GM19351 (cell line): ENCODE measurements around the gene HK1.

ENCODE experiments used
- ATAC-seq: cut with Tn5 transposase; IDR thresholded peaks from one replicate; pipeline ENCODE4 v1.9.1; 2021; ENCODE audit warnings: mild to moderate bottlenecking, moderate library complexity; ENCODE audit not compliant: unreplicated experiment

Gene HK1

DNA sequence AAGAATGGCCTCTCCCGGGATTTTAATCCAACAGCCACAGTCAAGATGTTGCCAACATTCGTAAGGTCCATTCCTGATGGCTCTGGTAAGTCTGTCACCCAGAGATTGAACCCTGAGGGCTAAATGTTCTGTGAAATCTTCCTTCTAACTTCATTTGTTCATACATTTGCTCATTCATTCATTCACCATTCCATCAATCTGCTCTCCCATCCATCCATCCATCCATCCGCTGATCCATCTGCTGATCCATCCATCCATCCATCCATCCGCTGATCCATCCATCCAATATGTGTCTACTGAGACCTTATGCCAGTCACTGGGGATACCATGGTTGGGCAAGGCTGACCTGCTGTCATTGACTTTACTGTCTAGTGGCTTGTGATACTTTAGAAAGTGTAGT is 65.6 kb downstream of the HK1 start:
- ATAC-seq = no peak

DNA sequence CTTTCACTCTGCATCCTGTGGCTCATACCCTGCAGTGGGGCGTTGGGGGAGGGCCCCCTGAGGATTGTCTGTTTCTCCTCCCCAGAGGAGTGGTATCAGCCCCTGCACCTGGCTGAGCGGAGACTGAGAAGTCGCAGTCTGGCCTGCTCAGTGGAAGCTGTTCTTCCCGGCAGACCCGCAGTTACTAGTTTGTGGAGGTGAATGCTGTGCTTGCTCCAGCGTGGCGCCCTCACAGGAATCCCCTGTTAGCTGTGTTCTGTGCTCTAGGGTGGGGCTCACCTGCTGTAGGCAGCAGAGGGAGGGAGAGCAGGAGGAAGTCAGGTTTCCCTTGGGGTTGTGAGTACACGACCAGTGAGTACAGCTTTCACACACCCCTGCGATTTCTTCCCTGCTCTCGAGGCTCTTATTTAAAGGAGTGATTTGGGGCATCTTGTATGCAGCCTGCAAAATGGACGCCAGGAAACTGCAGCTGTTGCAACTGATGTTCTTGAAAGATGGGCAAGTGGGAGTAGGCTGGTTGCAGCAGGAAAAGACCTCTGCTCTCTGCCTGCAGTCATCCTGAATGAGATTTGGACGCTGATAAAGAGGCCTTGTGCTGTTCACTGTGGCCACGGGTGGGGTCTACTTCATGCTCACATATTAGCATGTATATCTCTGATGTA is 66.4 kb downstream of the HK1 start:
- no peak for ATAC-seq

DNA sequence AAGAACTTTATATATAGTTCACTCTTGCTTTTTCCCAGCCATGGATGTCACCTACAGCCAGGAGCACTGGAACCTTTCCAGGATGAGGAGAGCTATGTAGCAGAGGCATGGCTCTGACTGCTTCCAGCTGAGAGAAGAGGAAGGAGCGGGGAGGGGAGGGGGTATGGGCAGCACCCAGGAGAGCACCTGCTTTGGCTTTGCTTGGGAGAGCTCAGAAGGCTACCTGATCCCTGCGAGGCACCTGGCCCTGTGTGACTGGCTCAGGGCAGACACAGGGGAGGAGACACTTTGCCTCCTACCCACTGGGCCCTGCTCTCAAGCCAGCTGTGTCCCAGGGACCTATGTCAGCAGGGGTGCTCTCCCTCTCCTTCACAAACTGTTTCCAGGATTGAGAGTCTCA is 67.1 kb downstream of the HK1 start:
- ATAC-seq = no peak

DNA sequence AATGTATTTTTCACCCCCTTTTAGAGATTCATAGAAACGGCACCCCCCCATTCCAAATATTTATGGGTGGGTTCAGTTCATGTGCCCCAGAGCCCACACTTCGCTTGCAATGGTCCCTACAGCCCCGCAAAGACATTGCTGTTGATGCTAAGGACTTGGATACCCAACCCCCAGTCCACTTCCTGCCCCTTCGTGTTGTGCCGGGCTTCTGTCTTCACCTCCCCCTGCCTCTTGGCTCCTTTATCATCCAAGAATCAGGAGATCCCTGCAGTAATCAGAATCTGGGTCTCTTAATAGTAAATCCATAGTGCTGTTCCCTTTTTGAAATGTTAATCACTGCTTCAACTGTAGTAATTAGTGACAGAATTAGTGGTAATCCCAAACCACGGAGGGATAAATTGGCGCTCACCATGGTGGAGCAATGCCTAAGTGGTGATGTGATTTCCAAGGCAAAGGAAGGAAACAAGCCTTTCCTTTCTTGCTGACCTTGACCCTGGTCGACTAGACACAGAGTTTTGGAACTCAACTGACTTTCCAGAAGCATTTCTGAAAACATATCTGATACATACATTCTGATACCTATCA is 67.7 kb downstream of the HK1 start:
- ATAC-seq = no peak

DNA sequence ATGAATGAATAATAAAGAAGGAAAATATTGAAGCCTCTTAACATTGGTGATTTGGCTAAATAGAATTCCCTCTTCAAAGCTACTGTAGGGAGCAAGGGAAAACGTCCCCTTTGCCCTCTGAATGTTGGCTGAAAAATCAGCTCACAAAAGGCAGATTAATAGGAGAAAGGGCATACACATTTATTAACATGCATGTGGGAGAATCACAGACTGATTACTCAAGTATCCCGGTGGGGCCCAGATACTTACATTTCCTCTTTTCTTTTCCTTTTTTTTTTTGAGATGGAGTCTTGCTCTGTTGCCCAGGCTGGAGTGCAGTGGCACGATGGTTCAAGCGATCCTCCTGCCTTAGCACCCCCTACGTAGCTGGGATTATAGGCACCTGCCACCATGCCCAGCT is 68.5 kb downstream of the HK1 start:
- no peak for ATAC-seq

DNA sequence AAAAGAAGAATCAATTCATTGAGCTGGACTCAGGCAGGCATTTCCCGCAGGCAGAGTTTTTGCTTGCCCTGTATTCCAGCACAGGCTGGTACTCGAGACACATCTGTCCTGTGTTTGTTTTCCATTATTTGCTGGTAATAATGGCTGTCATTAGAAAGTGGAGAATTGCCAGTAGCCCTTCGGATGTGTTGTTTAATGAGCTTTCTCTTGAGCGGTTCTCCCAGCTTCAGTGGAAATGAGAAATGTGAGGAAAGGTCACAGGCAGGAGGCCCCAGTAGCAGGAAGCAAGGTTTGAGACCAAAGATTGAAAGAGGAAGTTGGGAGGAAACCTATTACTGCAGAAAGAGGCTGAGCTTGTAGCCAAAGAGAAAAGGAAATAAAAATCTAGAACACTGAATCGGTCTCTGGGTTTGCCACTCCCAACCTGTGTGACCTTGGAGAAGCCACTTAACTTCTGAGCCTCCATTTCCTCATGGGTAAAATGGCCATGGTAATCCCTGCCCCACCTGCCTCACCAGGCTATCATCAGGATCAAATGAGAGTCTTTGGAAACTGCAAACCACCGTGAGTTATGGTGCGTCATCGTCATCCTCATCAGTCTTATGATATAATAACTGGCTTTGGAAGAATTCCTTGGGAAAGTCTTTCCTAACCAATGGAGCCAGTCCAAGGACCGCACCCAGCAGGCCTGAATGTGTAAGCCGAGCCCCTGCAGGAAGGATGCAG is 70.7 kb downstream of the HK1 start:
- ATAC-seq = no peak

DNA sequence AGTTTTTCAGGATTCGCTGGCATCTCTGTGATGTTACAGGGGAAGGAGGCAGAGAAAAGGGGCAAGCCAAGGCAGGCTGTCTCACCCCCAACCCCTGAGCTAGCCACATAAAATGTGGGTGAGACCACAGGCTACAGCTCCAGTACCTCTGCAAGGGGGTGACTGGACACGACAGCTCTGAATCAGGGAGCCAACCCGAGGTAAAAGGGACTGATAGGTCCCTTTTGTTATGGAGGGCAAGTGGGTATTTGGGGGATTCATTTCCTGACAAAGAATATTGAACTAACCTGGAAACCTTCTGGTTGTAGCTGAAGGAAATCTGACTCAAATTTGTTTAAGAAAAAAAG is 71.2 kb downstream of the HK1 start:
- ATAC-seq = no peak

DNA sequence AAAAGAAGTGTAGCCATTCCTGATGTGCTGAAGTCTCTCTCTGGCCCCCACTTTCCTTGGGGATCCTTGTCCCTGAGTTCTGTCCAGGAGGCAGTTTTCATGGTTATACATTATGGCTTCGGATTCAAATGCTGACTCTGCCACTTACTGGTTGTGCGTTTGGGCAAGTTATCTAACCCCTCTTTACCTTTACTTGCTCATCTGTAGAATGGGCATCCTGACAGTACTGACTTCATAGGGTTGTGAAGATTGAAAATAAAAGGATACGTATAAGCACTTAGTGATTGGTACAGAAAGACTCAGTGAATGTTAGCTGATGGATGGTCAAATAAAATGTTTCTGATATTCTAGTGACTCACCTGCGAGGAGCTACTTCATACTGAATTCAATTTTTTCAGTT is 73.3 kb downstream of the HK1 start:
- ATAC-seq = no peak

DNA sequence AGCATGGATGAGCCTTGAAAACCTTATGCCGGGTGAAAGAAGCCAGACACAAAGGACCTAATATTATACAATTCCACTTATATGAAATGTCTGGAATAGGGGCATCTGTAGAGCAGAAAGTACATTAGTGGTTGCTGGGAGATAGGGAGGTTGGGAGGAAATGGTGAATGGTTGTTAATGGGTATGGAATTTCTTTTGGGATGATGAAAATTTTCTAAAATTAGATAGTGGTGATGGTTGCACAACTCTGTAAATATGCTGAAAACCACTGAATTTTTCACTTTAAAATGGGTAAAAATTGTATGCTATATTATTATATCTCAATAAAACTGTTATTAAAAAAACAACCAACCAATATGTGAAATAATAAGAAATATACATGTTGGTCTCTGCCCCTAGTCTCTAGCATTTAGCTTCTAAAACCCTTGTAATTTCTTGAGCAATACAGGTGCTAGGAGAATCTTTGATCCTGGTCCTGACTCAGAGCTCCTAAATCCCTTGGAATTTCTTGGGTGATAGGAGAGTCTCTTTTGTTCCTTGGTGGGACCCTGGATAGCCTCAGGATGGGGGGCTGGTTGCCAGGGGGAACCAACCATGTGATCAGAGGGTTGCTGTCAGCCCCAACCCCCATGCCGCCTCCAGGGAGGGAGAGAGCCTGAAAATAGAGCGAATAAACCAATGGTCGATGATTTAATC is 74.4 kb downstream of the HK1 start:
- no peak for ATAC-seq

DNA sequence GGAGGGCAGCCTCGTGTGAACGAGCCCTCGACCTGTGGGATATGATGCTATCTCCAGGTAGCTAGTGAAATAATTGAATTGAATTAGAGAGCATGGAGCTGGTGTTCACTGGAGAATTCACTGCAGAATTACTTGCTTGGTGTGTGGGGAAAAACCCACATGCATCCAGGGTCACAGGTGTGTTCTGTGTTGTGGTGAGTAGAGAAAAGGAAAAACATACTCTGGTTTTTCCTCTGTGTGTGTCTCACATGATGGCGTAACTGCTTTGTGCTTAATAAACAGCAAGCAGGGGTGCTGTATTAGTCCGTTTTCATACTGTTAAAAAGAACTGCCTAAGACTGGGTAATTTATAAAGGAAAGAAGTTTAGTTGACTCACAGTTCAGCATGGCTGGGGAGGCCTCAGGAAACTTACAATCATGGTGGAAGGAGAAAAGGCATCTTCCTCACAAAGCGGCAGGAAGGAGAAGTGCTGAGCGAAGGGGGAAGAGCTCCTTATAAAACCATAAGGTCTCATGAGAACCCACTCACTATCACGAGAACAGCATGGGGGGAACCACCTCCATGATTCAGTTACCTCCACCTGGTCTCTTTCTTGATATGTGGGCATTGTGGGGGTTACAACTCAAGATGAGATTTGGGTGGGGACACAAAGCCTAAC is 75.8 kb downstream of the HK1 start:
- ATAC-seq = no peak

DNA sequence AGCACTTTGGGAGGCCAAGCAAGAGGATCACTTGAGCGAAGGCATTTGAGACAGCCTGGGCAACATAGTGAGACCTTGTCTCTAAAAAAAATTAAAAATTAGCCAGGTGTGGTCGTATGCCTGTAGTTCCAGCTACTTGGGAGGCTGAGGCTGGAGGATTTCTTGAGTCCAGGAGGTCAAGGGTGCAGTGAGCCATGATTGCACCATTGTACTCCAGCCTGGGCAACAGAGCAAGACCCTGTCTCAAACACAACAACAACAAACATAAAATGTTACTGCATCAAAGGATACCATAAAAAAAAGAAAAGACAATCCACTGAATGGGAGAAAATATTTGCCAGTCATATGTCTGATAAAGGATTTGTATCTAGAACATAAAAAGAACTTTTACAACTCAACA is 77.9 kb downstream of the HK1 start:
- ATAC-seq = no peak

DNA sequence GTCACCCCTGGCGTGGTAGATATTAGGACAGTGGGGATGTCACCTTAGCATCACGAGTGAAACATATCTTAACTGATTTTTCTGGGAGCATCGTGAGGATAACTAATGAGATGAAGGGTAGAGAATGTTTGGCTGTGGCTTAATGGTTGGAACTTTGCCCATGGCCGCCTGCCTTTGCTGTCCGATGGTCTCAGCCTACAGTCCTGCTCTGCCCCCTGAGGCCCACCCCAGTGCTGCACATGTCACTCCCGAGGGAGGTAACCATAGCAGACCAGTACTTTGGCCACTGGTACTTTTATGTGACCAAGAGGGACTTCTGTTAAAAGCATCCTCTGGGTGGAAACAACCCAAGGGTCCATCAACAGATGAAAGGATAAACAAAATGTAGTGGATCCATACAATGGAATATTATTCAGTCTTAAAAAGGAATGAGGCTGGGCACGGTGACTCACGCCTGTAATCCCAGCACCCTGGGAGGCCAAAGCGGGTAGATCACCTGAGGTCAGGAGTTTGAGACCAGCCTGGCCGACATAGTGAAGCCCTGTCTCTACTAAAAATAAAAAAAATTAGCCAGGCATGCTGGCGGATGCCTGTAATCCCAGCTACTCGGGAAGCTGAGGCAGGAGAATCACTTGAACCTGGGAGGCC is 80.0 kb downstream of the HK1 start:
- no peak for ATAC-seq

DNA sequence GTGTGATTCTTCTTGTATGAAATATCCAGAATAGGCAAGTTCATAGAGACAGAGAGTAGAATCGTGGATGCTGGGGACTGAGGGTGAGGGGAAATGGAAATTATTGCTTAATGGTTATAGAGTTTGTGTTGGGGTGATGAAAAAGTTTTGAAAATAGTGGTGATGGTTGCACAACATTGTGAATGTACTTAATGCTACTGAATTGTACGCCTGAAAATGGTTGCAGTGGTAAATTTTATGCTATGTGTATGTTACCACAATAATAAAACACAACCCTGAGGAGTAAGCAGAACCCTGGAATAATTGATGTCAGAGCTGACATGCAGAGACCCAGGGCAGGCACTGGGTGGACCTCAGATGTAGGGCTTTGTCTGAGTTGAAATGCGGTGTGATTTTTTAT is 80.9 kb downstream of the HK1 start:
- ATAC-seq = no peak

DNA sequence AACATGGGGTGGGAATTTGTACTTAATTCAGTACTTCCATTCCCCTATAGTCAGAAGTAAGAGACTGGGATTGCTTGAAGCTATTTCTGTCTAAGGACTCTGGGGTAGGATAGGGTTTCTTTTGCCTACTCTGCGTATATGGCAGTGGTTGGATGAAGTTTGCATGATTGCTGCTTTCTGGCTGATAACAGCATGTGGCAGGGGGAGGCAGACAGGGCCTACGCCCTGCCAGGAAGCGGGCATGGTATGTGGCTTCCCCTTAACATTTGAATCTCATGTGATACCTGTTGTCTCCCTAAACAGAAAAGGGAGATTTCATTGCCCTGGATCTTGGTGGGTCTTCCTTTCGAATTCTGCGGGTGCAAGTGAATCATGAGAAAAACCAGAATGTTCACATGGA is 81.3 kb downstream of the HK1 start:
- ATAC-seq = no peak

DNA sequence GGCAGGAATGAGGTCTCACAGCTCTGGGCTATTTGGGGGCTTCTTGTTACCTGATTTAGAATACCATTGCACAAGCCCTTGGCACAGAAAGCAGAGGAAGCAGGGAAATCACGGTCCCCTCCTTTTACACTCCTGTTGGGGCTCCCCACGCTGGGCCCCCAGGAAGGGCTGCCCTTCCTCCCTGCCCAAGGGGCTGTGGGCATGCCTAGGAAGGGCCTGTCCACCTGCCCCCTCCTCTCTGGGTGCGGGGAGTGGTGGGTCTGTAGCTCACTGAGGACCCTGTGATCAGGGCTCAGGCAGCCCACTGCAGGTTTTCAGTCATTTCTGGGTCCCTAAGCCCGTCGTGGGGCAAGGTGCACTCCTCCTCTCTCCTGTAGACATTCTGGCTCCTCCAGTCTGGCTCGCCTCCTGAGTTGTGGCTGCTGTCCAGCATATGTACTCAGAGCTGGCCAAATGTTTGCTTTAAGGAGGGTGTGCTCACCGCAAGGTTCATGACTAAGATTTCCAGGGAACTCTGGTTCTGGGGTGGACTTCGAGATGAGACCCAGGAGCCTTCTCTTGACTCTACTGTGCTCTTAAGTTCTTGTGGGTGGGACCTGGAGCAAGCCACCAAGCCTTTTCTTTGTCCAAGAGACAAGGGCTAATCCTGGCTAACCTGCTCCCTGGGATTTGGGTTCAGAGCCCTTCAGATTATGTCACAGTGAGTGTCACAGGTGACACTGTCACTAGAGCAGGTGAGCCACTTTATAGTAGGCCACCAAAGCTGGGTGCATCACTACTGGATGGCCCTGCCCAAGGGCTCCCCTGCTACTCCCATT is 82.4 kb downstream of the HK1 start:
- ATAC-seq = no peak

DNA sequence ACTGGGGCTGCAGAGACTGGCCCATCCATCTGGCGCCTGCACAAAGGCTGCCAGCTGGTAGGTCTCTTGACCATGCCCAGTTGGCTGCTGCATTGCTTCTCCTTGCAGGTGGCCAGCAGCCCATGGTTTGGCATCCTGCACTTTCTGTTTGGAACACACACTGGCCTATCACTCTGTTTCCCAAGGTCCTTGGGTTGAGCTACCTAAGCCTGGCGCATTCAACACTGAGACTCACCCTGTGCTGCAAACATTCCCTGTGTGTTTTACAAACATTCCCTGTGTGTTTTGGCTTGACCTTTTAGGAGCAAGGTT is 83.0 kb downstream of the HK1 start:
- ATAC-seq = no peak

DNA sequence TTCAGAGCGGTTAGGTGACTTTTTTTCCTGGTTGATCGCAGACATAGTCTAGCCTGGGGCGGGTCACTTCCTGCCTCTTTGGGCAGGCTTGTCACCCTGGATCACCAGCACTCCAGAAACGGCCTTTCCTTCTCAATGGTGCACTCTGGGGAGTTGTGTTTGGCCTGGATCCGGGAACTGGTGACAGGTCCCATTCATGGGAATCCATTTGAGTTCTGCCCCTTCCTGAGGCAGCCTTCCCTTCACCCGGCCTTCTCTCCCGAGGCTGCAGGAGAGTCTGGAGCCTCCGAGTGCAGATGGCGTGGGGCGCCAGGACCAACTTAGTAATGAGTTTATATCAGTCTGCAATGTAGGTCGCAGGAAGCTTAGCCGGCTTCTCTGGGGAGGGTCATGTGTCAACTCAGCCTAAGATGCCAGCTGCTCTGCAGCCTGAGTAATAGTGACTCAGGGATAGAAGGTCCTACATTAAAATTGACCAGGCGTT is 84.2 kb downstream of the HK1 start:
- ATAC-seq = no peak

DNA sequence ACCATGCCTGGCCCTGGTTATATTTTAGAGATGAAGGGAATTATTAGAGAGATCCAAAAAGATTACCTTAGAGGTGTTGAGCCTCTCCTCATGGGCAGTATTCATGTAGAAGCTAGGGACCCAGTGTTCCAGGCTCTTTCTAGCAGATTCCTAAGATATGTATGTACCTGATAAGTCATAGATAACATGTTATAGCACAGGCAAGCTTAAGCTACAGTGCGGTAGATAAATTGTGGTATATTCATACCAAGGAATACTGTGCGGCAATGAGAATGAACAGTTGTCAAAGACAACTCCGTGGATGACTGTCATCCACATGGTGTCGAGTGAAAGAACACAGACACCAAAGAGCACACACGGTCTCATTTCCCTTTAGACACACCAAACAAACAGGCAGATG is 85.4 kb downstream of the HK1 start:
- ATAC-seq = no peak

DNA sequence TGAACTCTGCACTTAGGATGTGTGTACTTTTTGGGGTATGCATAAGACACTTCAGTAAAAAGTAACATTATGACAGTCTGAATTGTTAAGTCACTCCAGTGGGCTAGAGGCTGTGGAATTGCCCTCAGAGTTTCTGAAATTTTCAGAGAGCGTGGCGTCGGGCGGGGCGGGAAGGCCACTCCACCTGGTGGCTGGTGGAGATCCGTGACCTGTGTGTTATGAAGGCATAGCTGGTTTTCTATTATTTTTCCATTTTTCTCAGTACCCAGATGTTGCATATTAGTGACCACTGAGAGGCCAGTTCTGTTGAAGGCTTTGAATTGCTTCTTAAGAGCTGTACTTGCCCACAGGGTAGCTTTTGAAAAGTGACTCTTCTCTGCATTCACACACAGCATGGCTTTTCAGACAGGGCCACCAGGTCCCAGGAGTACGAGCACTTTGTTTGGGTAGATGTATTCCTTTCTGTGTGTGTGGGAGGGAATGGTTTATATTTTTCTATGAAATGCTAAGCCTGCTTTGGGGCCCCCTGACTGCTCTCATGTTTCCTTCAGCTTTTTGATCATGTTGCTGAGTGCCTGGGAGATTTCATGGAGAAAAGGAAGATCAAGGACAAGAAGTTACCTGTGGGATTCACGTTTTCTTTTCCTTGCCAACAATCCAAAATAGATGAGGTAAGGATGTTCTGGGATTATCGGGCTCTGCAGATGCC is 86.1 kb downstream of the HK1 start:
- no peak for ATAC-seq

DNA sequence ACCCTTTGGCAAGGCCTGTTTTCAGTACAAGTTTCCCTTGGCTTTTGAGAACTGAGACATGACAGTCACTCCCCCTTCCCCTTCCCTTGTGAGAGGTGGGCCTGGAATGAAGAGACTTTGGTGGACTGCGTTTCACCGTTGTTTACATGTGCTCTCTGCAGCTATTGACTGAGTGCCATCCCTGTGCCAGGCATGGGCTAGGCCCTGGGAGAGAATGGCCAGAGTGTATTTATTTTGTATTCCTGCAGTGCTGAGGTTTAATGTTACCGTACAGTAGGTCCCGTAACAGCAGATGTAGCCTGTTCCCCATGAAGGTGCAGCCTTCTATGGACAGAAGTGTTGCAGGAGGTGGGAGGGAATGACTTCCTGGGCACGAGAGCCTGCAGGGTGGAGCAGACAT is 88.4 kb downstream of the HK1 start:
- ATAC-seq = no peak
